ENCODE data around the gene TRAF6.

TRAF6 gene

GRCh38 chr11:36441610-36442208, 68.4 kb downstream of the TRAF6 start:
- TF ChIP-seq CTCF (conservative IDR thresholded peaks at IDR 0.05), result no peak

GRCh38 chr11:36438126-36438525, 71.9 kb downstream of the TRAF6 start:
- TF ChIP-seq CTCF (conservative IDR thresholded peaks at IDR 0.05), result no peak

More at GRCh38 chr11:36441610-36442208, 68.4 kb downstream of the TRAF6 start:
- no peak overlapping the region for H3K27ac ChIP-seq

GRCh38 chr11:36437413-36437812, 72.7 kb downstream of the TRAF6 start:
- no peak for TF ChIP-seq CTCF (conservative IDR thresholded peaks at IDR 0.05)

More at GRCh38 chr11:36438126-36438525, 71.9 kb downstream of the TRAF6 start:
- no peak overlapping the region for H3K27ac ChIP-seq

More at GRCh38 chr11:36437413-36437812, 72.7 kb downstream of the TRAF6 start:
- no peak overlapping the region for H3K27ac ChIP-seq

All from VCaP (cell line).